ENCODE data around the gene EVA1C.

GRCh38 chr21:32538147-32538792, 125.8 kb downstream of the EVA1C start:
- TF ChIP-seq CTCF (conservative IDR thresholded peaks at IDR 0.05; ENCODE audit: low read depth, low read length), result no peak
- TF ChIP-seq EZH2phosphoT487 (IDR thresholded peaks at IDR 0.05; ENCODE audit: borderline replicate concordance, low read length), result no peak
- no peak for TF ChIP-seq EZH2 (IDR thresholded peaks at IDR 0.05; ENCODE audit: low read length, unreplicated experiment)
